ENCODE measurements around the gene SLC12A5. TPM values are rescaled to one million over a fixed set of nuclear protein-coding genes. Genes with fewer than 3 reads are reported as not detected.

SLC12A5 gene
- total RNA-seq, 4 donors from 2014 or later: 5.2 TPM; not detected in 3

DNA sequence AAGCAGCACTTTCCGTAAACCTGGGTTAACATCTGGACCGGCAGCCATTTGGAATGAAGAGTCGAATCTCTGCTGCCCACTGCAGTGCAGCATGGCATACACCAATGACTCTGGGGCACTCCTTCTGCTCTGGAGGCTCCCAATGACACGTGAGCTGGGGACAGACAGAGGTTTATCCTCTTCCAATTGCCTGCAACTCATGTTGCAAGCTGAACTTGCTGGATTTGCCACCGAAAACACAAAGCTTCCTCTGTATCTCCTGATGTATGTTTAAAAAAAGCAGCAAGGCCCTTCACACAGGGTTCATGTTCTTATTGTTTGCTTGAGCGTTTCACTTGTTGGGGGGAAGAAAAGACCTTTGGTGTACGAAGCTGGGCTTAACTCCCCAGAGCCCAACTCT, 49.9 kb downstream of the SLC12A5 start:
- 41 to 53% methylated on average over 7 of the region's 7 CpGs for WGBS, 2 donors
- Histone ChIP-seq H3K27ac (no peak overlapping the region), H3K36me3 (peaks cover 0 to 33% (median 0%) of the 10 kb centered on the region in 3 donors), H3K4me3 (no peak overlapping the region), H3K4me1 (peaks cover 4 to 100% (median 41%) of the 10 kb centered on the region in 4 donors), H3K27me3 (no peaks in the 10 kb centered on the region), H3K9me3 (no peaks in the 10 kb centered on the region)
- no peak for DNase-seq (ENCODE audit: low spot score in 2 of 2)
- no peak for TF ChIP-seq EP300 (IDR thresholded peaks at IDR 0.05)
- TF ChIP-seq, protein P1, sequence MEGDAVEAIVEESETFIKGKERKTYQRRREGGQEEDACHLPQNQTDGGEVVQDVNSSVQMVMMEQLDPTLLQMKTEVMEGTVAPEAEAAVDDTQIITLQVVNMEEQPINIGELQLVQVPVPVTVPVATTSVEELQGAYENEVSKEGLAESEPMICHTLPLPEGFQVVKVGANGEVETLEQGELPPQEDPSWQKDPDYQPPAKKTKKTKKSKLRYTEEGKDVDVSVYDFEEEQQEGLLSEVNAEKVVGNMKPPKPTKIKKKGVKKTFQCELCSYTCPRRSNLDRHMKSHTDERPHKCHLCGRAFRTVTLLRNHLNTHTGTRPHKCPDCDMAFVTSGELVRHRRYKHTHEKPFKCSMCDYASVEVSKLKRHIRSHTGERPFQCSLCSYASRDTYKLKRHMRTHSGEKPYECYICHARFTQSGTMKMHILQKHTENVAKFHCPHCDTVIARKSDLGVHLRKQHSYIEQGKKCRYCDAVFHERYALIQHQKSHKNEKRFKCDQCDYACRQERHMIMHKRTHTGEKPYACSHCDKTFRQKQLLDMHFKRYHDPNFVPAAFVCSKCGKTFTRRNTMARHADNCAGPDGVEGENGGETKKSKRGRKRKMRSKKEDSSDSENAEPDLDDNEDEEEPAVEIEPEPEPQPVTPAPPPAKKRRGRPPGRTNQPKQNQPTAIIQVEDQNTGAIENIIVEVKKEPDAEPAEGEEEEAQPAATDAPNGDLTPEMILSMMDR (IDR thresholded peaks at IDR 0.05): no peak
- no peak for TF ChIP-seq POLR2A (IDR thresholded peaks at IDR 0.05)

- H3K4me1 ChIP-seq: peaks cover 0 to 100% (median 58%) of the 10 kb centered on the region in 4 donors
- TF ChIP-seq, protein P1 (IDR thresholded peaks at IDR 0.05): no peak
- TF ChIP-seq POLR2A (IDR thresholded peaks at IDR 0.05) (no peak), EP300 (IDR thresholded peaks at IDR 0.05) (no peak)
- WGBS, 2 donors: 85 to 92% methylated on average over 1 of the region's 1 CpG
Measured at GRCh38 chr20:46081074-46081473, 52.1 kb downstream of the SLC12A5 start.

DNA sequence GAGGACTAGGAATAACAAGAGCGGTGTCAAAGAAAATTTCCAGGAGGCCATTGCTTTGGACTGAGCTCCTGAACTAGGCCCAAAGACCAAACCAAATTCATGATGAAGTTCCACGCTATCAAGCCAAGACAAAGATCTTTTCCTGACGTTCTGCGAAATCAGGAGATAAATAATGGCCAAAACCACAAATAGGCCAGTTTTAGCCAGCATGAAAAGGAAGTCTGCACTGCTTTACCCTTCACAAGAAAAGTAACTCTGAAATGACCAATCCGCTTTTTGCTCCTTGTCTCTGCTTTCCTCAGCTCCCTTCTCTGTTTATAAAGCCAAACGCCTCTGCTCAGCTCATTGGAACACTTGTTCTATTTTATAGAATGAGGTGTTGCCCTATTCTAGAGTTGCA, 54.1 kb downstream of the SLC12A5 start:
- Histone ChIP-seq H3K9me3 (no peaks in the 10 kb centered on the region), H3K4me3 (no peak overlapping the region), H3K27me3 (no peaks in the 10 kb centered on the region), H3K4me1 (peaks cover 0 to 100% (median 74%) of the 10 kb centered on the region in 4 donors), H3K27ac (peak overlapping the region in 2 of 4 donors; percentile 18 to 72), H3K36me3 (peaks cover 0 to 3% (median 0%) of the 10 kb centered on the region in 3 donors)
- no peak for DNase-seq (ENCODE audit: low spot score in 2 of 2)
- TF ChIP-seq EP300 (IDR thresholded peaks at IDR 0.05) (no peak), POLR2A (IDR thresholded peaks at IDR 0.05) (no peak)
- TF ChIP-seq, protein P1 (IDR thresholded peaks at IDR 0.05): no peak
- WGBS, 2 donors: 48% methylated on average over 6 of the region's 6 CpGs

More at GRCh38 chr20:46081074-46081473, 52.1 kb downstream of the SLC12A5 start:
- Histone ChIP-seq H3K27me3 (no peaks in the 10 kb centered on the region), H3K9me3 (no peaks in the 10 kb centered on the region), H3K4me3 (no peak overlapping the region), H3K27ac (no peak overlapping the region), H3K36me3 (peaks cover 0 to 12% (median 0%) of the 10 kb centered on the region in 3 donors)
- no peak for DNase-seq (ENCODE audit: low spot score in 2 of 2)

DNA sequence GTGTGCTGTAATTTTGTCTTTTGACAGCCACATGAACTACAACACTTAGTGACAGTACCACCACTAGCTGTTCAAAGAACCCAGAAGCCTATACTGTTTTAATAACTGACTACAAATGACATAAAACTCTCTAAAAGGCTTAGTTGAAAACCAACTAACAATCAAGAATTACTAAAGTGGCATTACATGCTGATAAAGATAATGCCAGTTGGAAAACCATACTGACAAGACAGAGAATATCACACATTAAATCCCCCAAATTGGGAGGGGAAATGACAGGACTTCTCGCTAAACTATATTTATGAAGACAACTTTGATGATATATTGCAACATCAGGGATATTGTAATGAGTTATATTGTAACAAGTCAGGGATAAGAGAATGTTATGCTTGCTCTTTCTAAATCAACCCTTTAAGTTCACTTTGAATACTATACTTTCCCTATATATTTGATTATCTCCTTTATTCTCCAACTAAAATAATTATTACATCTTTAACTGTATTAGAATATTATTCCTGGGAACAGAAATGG, 54.6 kb downstream of the SLC12A5 start:
- no peaks in the 10 kb centered on the region for H3K36me3 ChIP-seq
- TF ChIP-seq, protein P1 (IDR thresholded peaks at IDR 0.05): no peak
- TF ChIP-seq EP300 (IDR thresholded peaks at IDR 0.05) (no peak), POLR2A (IDR thresholded peaks at IDR 0.05) (no peak)
- H3K4me1 ChIP-seq: peaks cover 0 to 100% (median 76%) of the 10 kb centered on the region in 4 donors
- WGBS, 2 donors: 93 to 94% methylated on average over 1 of the region's 1 CpG
- H3K27me3 ChIP-seq: no peaks in the 10 kb centered on the region
- DNase-seq (ENCODE audit: low spot score in 2 of 2): no peak
- H3K4me3 ChIP-seq: no peak overlapping the region
- H3K27ac ChIP-seq: peak overlapping the region in 2 of 4 donors; percentile 18 to 72
- no peaks in the 10 kb centered on the region for H3K9me3 ChIP-seq

DNA sequence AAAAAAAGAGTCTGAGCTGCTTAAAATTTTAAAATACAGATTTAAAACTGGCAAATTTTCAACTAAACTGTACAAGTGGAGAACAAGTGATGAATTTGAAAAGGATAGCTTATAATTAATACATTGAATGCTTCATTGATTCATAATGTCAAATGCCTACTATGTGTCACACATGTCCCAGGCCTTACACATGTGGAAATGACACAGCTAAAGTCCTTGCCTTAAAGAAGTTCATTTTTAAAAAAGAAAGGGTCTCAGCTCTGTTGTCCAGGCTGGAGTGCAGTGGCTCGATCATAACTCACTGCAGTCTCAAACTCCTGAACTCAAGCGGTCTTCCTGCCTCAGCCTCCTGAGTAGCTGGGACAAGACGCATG, 55.8 kb downstream of the SLC12A5 start:
- Histone ChIP-seq H3K4me1 (peaks cover 0 to 88% (median 72%) of the 10 kb centered on the region in 4 donors), H3K4me3 (no peak overlapping the region)
- WGBS, 2 donors: 70 to 77% methylated on average over 3 of the region's 3 CpGs

More for the DNA sequence above, 55.8 kb downstream of the SLC12A5 start:
- DNase-seq (ENCODE audit: low spot score in 2 of 2): no peak
- H3K36me3 ChIP-seq: no peaks in the 10 kb centered on the region
- no peaks in the 10 kb centered on the region for H3K27me3 ChIP-seq
- peak overlapping the region in 3 of 4 donors; percentile 3 to 68 (median 18) for H3K27ac ChIP-seq
- TF ChIP-seq POLR2A (IDR thresholded peaks at IDR 0.05): no peak
- TF ChIP-seq, protein P1 (IDR thresholded peaks at IDR 0.05): no peak
- no peak for TF ChIP-seq EP300 (IDR thresholded peaks at IDR 0.05)
- H3K9me3 ChIP-seq: no peaks in the 10 kb centered on the region
